GM21786 (cell line): ENCODE measurements around the gene PRRC2A.
"Not testable (repeated sequence)": the region's sequence is repeated elsewhere in the genome, so short reads cannot be mapped to it uniquely, and the experiment has no call there.

Experiments
- ATAC-seq: cut with Tn5 transposase; IDR thresholded peaks from one replicate; pipeline ENCODE4 v1.9.1; 2021; ENCODE audit not compliant: unreplicated experiment

The PRRC2A gene

DNA sequence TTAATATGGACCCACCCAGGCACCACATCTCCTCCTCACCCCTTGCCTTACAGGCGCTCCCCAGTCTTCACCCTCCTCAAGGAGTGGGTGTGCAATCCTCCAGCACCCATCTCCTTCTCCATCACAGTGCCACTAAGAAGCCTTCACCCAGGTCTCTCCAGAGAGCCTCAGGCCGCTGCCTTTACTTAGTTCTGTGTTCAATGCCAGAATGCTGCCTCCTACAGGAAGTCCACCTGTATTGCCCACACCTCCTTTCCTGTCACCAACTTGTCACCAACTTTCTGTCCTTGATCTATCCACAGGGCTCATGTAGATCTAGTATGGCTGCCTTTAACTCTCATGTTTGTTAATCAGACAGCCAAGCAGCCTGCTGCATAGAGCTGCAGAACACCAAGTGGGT is 35.0 kb upstream of the PRRC2A start:
- ATAC-seq = no peak

DNA sequence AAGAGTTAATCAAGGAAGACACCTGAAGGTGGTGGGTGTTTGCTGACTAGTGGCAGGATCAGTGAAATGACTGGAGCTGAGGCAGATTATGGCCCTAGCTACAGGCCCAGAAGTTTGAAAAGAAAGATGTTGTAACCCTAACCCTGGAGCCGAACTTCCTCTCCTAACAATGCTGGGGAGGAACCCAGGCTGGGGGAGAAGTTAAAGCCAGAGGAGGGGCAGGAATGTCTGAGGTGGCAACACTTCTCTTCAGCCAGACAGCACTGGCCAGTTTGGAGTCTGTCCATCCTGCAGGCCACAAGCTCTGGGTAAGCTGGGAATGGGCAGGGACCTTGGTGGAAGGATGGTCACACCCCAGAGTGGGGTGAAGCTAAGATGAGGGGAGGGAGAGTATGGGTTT is 34.5 kb upstream of the PRRC2A start, which contains the start of gene LST1:
Gene LST1 (plus strand): TSS at position 270 of the 400 bp plus-strand sequence. CDS start 1,023 bp downstream, outside the sequence.
- ATAC-seq = no peak

- ATAC-seq = no peak
Observed at GRCh38 chr6:31586599-31587281, 33.8 kb upstream of the PRRC2A start.

DNA sequence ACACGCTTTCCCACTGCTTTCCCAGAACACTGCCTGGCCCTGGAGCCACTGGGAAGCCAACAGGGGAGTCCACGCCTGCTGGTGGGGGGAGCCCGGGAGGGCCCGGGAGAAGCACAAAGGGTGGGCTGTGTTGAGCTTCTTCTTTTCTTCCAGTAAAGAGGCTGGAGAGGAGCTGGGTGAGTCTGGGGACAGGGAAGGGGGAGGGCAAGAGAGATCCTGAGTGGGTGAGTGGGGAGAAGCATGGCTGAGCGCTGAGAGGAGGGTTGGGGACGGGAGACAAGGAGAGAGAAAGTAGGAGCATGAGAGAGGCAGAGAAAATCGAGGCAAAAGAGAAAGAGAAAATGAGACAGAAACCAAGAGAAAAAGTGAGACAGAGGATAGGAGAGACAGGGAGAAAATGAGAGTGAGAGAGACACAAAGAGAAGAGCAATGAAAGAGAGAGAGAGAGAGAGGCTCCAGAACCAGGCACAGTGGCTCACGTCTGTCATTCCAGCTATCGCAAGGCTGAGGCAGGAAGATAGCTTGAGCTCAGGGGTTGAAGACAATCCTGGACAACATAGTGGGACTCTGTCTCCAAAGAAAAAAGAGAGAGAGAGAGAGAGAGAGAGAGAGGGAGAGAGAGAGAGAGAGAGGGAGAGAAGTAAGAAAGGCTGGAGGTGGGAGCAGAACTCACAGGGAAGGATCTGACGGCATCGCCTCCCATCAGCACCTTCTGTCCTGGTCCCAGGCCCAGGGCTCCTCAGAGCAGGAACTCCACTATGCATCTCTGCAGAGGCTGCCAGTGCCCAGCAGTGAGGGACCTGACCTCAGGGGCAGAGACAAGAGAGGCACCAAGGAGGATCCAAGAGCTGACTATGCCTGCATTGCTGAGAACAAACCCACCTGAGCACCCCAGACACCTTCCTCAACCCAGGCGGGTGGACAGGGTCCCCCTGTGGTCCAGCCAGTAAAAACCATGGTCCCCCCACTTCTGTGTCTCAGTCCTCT is 32.4 kb upstream of the PRRC2A start:
- no peak for ATAC-seq

DNA sequence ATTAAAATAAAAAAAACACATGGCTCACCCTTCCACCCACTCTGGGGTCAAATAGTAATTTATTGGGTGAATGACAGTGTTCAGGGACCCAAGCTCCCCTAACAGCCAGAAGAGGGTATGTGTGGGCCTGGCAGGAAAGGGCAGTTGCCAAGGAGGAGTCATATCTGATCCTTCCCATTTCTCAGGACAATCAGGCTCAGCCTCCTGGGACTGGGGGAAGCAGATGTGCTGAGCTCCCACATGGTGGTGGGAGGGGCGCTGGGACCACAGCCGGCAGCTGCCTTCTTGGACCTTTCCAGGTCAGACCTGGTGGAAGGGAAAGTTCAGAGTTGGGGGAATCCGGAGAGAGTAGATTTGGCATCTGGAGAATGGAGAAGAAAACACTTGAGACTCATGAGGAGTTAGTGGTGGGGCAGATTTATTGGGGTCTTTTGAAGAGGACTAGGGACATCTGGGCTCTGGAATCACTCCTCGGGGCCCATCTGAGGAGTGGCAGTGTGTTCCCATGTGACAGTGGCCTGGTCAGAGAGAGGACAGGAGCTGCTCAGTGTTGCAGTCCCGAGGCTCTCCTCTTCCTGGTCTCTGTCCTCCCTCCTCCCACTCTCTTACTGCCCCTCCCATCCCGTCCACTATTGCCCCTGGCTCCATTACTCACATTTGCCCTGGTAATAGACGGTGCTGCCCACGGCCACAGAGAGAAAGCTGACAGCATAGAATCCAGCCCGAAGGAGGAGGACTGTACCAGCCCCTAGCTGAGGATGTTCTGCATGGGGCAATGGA is 31.5 kb upstream of the PRRC2A start:
- no peak for ATAC-seq

GRCh38 chr6:31590691-31591090 is 29.8 kb upstream of the PRRC2A start:
- ATAC-seq = not testable (repeated sequence)

GRCh38 chr6:31592396-31592771 is 28.1 kb upstream of the PRRC2A start:
- ATAC-seq = no peak

DNA sequence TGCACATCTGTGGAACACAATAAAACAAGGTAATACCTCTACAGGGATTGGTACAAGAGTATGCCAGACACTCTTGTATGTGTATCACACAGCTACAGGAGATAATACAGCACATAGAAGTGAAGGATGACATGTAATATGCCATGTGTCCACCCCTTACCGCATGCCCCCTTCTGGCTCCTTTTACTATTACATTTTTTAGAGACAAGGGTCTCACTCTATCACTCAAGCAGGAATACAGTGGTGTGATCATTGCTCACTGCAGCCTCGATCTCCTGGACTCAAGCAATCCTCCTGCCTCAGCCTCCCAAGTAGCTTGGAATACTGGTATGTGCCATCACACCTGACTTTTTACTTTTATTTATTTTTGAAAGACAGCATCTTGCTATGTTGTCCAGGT is 23.5 kb upstream of the PRRC2A start:
- no peak for ATAC-seq

DNA sequence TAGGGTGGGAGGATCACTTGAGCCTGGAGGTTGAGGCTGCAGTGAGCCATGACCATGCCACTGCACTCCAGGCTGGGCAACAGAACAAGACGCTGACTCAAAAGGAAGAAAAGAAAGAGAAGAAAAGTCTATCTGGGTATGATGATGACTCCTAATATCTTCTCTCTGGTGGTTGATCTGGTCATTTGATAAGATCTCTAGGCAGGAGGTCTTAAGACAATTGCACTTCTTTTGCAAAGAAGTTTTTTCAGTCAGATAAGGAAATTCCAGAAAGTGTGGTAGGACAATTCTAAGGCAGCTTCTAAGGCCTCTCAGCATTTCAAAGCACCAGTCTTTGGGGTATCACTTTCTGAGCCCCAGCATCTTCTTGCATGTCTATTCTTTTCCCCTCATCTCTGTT is 13.2 kb upstream of the PRRC2A start:
- no peak for ATAC-seq

DNA sequence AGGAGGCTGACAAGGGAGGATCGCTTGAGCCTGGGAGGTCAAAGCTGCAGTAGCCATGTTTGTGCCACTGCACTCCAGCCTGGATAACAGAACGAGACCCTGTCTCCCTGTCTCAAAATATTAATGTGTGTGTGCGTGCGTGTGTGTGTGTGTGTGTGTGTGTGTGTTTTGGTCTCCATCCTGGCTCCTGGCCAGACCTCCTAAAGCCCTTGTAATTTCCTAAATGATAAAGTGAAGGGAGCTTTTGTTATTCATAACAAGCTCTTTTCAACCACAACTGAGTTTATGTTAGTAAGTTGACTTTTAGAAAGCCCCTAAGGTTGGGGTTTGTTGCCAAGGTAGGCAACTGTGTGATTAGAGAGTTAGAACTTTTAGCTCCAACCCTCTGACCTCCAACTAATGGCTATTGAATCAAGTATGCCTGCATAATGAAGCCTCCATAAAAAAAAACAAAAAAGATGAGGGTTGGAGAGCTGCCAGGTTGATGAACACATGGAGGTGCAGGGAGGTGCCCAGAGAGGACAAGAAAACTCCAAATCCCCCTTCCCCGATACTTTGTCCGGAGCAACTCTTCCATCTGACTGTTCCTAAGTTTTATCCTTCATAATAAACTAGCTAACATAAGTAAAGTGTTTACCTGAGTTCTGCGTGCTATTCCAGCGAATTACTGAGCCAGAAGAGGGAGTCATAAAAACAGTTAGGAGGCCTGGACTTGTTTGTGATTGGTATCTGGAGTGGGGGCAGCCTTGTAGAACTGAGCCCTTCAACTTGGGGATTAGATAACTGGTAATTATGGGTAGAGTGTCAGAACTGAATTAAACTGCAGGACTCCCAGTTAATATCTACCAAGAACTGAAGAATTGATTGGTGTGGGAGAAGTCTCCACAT is 10.8 kb upstream of the PRRC2A start:
- no peak for ATAC-seq

- no peak for ATAC-seq
Observed at GRCh38 chr6:31610968-31611367, 9.5 kb upstream of the PRRC2A start.

DNA sequence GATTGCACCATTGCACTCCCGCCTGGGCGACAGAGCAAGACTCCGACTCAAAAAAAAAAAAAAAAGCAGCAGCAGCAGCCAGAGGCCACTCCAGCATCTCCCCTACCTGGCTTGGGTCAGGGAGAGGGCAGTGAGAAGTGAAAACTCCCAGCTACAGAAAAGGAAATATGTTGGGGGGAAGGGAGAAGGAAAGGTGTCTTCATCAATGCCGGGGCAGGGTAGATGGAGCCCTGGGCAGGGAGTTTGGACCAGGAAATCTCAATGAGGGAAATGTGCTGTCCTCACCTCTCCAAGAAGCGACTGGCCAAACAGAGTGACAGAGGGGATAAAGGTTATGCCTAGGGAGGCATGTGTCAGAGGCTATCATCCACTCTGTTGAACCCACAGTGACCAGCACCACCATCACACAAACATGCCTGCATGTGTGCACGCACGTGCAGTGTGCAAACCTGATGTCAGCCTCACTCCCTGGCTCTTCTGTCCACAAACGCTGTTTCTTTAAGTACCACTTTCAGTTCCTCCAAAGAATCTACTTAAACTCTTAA is 6.4 kb upstream of the PRRC2A start:
- ATAC-seq = no peak

GRCh38 chr6:31614684-31615578 is 5.6 kb upstream of the PRRC2A start, which contains the start of gene AIF1:
TSS of gene AIF1 (plus strand) at chr6:31615234. CDS start at chr6:31615330, 96 bp downstream.
- ATAC-seq = no peak

- no peak for ATAC-seq
Observed at GRCh38 chr6:31615748-31616147, 4.8 kb upstream of the PRRC2A start.

- ATAC-seq = no peak
Observed at GRCh38 chr6:31617010-31617409, 3.5 kb upstream of the PRRC2A start.

DNA sequence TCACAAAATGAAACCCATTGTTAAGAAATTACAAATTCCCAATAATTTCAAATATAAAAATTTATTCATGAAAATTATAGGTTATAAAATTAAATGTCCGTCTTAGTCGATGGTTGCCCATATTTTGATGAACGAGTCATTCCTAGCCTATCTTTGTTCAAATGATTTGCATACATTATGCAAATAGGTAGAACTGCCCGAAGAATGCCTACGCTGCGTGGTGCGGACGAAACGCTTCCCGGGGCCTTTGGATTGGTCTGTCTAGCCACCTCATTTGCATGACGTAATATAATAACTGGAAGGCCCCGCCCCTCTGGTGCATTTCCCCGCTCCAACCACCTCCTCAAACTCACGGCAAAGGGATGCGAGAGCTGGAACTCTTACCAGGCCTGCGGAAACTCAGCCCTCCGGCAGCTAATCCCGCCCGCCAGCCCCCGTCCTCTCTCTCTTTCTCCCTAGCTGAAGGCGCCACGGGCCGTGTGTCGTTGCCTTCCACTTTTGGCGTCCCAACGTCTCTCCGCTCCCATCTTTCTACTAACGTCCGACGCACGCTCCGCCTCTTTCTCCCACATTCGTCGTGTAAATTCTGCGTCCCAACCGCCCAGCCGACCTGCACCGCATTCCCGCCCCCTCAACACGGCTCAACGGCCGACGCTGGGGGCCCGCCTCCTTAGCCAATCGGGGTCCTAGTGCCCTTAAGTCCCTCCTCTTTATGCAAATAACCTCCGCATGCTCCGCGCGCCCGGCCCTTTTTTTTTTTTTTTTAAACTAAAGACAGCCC is 520 bp upstream of the PRRC2A start:
- ATAC-seq = peak; percentile 82

- no peak for ATAC-seq
Observed at GRCh38 chr6:31621320-31621939, 915 bp downstream of the PRRC2A start.

DNA sequence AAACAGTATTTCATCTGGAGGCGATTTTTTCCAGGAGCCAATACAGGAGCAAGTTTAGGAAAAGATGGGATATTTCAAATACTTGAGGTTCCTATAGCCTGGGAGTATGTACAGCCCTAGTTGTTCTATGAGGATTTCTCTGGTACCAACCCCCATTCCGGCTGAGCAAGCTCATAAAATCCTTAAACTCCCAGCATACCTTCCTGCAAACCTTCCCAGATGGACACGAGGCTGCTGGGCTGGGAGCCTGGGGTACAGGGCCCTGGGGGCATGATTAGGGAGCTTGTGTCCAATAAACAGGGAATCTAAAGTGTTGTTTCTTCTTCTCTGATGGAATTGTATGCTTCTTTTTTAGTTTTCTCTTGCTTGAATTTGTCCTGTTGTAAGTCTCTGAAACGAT is 1.5 kb downstream of the PRRC2A start:
- ATAC-seq = no peak
